HG03354 (cell line): ENCODE measurements around the gene MACO1.

Experiments used
- ATAC-seq: cut with Tn5 transposase; IDR thresholded peaks from one replicate; pipeline ENCODE4 v1.9.1; 2021; ENCODE audit warnings: mild to moderate bottlenecking; ENCODE audit not compliant: unreplicated experiment, poor library complexity, severe bottlenecking

The MACO1 gene

DNA sequence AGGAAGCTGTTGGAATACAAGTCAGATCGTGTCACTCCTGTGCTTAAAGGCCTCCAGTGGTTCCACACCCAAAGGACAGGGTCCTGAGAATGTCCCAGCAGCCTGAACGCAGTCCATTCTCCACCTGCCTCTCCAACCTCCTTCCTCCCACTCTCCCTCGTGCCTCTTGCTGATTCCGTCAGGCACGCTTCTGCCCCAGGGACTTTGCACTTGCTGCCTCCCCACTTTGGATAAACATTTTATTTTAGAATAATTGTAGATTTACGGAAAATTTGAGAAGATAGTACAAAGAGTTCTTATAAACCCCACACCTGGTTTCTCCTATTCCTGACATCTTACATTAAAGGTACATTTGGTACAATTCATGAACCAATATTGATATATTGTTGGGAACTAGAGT is 84.3 kb downstream of the MACO1 start:
- no peak for ATAC-seq

DNA sequence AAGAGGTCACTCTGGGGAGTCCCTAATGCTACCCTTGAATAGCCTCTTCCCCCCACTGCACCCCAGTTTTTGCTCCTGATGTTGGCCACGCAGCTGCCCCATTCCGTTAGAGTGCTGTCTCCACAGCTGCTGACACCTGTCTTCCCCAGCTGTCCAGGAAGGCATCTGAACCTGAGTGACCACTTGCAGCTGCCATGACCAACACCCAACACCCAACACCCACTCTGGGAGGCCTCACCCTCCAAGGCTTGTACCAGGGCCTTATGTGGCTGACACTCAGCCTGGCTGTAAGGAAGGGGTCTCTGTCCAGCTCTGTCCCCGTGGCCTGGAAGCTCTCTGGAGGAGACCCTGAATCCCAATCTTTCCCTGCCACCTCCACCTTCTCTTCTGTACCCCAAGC is 86.0 kb downstream of the MACO1 start:
- no peak for ATAC-seq

DNA sequence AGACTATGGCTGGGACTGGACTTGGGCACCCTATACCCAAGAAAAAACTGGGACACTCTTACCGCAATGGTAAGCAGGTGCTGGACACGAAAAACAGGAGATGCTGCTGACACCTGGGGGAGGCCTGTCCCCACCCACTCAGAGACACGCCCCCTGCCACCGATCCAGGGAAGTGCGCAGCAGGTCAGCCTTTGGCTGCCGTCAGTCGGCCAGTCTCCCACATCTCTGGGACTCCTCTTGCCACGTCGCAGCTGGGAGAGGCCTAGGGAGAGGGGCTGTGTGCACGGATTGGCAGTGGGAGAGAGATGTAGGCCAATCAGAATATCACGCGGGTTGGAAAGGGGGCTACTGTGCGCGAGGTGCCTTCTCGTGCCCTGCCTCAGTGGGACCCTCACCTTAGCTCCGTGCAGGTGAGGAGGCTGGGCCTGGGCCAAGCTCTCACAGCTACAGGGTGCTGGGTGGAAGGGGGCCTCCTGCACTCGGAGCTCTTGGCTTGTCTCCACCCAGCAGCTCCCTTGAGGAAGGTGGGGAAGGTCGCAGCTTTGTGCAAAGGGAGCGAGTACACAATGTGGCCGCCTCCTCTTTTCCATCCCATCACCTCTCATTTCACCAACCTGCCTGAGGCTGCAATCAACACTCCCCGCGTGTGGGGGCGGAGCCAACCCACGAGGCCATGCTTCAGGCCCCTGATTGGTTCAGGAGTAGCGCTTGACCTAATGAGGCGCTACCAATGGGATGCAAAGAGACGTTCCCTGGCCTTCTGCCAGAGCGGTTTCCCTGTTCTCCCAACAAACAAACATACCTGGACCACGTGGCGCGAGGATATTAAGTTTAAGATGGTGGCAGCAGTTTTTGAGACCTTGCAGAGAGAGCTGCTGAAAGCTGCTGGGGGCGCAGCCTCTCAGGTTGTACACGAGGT is 87.0 kb downstream of the MACO1 start:
- no peak for ATAC-seq

DNA sequence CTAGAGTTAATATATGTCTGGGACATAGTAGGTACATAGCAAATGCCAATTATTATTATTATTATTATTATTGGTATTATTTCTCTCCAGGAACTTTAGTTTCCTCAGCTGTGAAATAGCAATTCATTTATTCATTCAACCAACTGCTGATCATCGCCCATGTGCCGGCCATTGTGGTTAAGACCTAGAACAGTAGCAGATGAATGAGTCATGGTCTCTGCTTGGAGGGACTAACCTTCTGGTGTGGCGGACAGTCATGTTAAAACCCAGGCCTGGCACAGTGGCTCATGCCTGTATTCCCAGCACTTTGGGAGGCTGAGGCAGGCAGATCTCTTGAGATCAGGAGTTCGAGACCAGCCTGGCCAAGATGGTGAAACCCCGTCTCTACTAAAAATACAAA is 88.9 kb downstream of the MACO1 start:
- no peak for ATAC-seq

DNA sequence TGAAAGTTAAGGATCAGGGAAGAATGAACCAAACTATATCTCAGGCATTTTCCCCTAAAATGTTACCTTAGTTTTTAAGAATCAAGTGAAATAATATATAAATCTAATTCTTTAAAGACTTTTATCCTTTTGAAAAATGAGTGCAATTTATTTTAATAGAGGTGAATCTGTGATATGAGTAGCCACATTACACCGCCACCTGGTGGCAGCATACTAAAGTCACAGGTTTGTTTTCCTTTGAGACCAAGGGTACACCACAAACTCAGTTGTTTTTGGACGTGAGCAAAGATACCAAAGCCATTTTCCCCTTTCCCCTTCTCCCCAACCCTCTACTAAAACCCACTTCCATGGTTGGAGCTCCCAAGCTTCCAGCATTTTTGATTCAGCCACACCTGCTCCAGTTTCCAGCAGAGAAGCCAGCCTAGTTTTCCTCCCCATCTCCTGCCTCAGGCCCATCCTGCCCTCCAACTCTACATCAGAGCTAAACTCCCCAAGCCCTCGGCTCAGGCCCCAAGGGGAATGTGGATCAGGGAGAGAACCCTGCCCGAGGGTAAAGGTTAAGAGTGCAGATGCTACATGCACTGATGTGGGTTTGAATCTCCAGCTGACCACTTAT is 89.9 kb downstream of the MACO1 start:
- no peak for ATAC-seq

DNA sequence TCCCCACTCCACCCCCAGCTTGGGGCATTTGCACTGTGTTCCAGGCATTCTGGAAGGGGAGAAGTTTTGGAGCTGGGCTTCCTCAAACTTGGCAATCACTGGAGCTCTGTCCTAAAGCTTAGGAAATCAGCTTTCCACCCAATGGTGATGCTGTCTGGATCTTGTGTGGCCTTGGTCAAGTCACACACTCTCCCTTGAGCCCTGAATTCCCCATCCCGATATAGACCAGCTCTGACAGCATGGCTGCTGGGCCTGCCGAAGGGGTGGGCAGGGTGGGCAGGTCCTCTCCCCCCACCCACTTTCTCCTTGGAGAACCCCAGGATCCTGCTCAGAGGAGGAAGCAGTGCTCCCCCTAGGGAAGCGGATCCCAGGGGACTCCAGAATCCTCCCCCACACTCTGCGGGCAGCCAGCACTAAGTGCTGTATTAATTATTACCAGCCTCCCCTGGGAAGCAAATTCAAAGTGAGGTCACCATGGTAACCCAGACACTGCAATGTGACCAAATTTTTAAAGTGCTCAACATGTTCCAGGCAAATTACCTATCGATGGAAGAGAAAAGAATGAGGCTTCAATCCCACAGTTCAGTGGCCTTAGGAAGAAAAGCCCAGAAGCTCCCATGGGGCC is 91.4 kb downstream of the MACO1 start:
- ATAC-seq: peak; percentile 59

DNA sequence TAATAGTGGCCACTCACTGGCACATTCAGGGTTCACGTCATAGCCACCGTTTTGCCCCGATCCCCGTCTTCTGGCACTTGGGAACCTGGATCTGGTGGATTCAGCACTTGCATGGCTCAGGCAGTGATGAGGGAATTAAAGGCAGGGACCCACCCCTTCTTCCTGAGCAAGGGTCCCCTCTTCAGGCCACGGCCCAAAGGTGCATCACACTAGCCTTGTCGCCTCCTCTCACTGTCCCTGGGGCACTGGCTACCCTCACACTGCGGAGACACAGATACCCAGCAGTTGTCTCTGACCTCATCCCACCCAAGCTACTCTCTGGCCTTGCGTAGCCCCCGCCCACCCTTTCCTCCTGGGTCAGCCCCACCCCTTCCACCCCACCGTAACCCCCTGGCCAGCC is 92.8 kb downstream of the MACO1 start:
- no peak for ATAC-seq

DNA sequence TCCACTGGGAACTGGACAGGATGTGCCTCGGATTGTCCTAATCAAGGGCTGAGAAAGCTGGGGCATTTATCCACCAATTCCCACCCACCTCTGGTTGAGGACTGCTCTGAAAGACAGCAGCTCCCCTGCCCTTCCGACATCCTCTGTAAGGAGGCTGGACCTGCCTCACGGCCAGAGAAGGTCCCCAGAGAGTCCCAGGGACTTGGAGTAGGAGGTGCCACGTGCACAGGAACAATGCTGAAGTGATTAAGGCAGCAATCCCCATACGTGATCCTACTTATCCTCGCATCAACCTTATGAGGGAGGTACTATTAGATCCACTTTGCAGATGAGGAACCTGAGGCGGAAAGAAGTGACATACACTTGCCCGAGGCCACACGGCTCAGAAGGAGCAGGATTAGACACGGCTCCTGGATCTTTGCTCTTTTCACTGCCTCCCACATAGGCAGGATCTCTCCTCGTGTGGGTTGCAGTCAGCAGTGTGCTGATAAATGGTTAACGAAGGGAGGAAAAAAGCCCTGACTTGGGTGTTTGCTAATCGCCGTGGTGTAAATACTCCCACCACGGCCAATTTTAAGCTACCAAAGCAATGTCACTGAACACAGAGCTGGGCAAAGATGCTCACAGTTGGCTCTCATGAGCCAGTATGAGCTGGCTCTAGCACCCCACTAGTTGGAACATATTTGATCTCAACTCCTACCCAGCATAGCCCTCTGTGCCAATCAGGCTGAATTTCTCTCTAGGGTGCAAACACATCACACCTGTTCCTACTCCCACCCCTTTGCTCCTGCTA is 94.1 kb downstream of the MACO1 start:
- ATAC-seq: no peak

DNA sequence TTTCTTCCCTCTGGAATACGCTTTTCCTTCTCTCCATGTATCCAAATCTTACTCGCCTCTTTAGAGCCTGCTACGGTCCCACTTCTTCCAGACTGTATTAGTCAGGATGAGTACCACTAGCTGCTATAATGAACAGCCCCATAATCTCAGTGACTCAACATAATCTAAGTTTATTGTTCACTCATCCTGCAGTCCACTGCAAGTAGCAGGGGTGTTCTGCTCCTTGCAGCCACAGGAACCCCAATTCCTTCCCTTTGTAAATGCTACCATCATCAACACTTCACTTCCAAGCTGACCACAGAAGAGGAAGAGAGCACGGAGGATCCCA is 94.6 kb downstream of the MACO1 start:
- no peak for ATAC-seq

DNA sequence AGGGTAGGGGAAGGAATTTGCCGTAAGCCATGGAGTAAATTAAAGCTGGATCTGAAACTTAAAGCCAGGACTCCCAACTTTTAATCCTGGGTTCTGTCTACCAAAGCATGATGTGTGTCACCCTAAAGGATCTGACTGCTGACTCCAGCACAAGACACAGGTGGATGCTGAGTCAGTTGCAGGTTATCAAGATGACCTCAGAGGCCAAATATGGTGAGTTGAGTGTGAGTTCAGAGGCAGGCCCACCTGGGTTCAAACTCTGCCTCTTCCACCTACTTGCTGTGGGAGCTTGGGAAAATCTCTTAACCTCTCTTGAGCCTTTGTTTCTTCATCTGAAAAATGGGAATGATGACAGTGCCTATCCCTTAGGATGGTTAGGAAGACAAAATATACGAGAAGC is 96.1 kb downstream of the MACO1 start:
- no peak for ATAC-seq

DNA sequence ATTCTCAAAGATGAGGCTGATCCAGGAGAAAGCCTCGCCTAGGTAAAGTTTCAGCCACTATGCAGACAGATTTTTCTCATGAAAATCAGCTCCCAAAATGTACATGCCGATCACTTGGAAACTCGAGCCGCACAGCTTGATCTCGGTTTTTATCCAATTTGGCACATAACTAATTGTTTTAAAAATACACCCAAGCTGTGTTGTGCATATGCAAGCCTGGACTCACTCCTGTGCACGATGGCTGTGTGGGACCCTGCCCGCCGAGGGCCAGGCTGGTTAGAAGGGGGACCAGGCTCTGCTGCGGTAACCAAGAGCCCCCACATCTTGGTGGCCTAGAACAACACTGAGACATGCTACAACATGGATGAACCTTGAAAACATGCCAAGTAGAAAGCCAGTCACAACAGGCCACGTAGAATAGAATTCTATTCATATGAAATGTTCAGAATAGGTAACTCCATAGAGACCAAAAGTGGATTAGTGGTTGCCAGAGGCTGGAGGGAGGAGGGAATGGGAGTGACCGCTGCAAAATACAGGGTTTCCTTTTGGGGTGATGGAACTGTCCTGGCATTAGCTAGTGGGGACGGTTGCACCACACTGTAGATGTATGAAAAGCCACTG is 96.6 kb downstream of the MACO1 start:
- no peak for ATAC-seq

DNA sequence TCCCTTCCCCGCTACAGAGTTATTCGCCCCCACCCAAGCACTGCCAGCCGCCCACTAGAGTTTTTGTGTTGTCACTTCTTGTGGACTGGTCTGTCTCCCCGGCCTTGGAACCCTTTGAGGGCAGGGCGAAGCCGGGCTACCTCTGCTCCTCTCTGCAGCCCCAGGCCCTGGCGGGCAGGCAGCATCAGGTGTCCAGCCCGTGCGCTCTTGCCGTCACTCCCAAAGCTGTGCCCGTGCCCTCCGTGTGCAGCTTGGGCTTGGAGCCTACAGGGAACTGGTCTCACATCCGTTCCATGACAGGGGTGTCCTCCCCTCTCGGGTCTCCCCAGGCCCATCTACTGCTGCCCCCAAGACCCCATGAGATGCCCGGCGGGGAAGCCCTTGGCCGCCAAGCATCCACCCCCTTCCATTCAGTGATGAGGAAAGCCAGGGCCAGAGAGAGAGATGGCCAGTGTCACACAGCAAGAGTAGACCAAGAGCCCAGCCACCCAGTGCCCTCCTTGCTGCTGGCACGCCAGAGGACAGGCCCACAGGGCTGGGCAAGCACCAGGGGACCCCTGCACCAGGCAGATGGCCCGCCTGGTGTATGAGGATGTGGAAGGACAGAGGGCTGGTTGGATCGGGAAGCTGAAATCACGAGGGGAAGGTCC is 97.4 kb downstream of the MACO1 start:
- ATAC-seq: no peak

DNA sequence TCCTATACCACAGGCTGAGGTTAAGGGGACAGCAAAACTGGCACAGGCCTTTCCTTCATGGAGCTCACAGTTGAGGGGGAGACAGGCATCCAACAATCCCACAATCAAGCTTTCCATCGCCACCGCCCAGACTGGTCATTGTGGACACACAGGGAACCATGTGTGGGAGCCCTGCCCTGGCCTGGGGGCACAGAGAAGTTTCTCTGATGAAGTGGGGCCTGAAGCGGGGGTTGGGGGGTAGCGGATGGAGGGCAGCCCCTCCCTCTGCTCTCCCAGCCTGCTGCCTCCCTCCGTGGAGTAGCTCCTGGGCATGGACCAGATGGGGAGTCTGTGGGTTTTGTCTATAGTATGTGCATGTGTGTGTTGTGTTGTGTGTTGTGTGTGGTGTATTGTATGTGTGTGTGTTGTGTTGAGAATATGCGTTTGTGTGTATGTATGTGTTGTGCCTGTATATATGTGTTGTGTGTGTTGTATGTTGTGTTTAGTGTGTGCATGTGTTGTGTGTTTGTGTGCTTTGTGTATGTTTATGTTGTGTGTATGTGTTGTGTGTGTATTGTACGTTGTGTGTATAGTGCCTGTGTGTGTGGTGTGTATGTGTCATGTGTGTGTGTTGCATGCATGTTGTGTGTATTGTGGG is 98.3 kb downstream of the MACO1 start:
- no peak for ATAC-seq

DNA sequence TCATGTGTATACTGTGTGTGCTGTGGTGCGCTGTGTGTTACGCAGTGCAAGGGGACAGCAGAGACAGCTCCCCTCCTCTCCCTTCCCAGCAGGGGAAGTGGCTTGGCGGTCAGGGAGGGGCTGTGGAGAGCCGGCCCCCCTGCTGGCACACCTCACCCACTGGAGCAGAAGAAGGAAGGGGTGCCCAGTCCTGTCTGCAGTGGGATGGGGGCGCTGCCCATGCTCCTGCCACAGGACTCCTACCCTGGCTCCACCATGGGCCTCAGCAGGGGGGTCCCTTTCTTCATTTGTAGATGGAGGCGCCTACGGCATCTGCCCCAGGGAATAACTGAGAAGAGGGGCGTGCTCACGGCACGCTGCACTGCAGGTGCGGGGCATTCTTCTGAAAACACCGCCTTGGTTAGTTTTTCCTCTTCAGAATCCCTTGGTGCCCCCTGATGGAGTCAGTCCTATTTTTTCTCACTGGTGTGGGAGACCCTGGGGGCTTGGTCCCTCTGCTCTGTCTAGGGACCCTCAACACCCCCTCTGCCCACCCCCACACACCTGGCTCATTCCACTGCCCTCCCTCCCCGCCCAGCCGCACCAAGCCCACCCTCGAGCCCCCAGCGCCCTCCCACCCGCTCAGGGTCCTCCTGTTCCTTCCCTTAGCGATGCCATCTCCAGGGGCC is 99.0 kb downstream of the MACO1 start:
- no peak for ATAC-seq

DNA sequence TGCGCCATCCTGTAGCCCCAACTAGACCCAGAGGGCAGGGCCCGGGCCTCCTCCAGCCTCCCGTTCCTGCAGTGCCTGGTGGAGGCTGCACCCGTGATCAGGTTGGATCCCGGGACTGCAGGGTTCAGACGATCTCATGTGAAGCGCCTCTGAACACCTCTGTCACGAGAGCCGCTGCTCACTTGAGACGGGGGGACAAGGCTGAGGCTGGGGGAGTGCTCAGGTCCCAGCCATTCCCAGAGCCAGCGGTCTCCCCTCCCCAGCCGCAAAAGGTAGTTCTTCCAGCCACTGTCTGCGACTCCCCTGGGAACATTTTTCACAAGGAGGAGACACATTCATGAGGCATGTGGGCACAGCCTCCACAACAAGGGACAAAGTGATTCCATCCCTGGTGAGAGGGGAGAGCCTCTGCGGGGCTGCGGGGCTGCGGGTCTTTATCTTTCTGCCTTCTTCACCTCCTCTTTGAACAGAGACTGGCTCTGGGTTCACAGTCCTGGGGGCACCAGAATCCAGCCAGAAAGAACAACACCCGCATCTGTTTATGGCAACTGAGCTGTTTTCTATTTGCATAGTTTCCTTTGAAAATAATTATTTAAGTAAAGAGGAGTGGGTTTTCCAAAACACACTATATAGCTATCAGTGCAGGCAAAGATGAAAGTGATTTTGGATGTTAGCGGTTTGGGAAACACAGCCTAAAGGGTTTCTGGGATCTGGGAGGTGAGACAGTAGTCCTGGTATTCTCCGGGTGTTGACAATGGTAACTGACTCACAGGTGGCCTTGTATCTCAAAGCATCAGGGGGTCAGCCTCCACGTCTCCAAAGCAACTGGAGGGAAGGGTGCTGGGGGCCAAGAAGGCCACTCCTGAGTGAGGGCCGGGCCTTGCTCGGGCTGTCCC is 99.7 kb downstream of the MACO1 start:
- ATAC-seq: no peak

DNA sequence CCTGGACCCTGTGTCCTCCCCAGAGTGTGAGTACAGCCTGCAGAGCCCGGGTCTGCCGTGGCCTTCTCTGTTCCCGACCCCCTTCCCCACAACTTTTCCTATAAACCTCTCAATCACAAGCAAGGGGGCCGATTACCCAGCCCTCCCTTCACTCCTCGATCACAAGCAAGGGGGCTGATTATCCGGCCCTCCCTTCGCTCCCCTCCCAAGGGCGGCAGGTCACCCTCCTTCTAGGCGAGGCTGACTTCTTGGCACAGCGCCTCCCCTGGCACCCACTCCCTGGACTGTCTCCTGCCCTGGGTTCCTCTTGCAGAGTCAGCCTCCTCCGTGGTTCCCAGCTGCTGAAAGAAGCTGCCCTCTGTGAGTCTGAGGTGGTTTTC is 100.4 kb downstream of the MACO1 start:
- no peak for ATAC-seq

DNA sequence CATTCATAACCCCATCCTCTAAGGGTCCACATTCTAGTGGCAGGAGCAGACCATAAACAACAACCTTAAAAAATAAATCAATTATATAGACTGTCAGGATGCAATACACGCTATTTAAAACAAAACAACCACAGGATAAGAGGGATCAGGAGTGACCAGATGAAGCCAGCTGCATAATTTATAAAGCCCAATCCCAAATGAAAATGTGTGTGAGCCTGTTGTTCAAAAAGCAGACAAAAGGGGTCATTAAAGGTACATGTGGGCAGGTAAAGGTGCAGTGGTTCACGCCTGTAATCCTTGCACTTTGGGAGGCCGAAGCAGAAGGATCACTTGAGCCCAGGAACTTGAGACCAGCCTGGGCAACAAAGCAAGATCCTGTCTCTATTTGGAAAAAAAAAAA is 102.3 kb downstream of the MACO1 start:
- ATAC-seq: no peak
